SK-N-SH (cell line): Measurements from ENCODE around the gene CLEC12A. TPM values are rescaled to one million over a fixed set of nuclear protein-coding genes. Genes with fewer than 3 reads are reported as not detected.

Experiments
- CTCF ChIA-PET: fragments of 300-600, 350-600 bp; formaldehyde crosslinking; extraction: SDS; loops from one replicate; lab custom pipeline; 2021; lab: Yijun Ruan, JAX
- POLR2A ChIA-PET: fragments of 350-600 bp; sonication (Branson Sonifier 250); formaldehyde crosslinking; extraction: SDS; loops from one replicate; lab custom pipeline; 2020; ENCODE audit warnings: antibody characterized with exemption, inconsistent platforms; lab: Yijun Ruan, JAX
- DNase-seq: peaks from one replicate; pipeline ENCODE4 v3.0.0; 2012
- H2AFZ ChIP-seq: fragments of 200-600 bp; sonication (generic); 2 replicates; pipeline ENCODE4 v1.8.1; 2016; ENCODE audit warnings: antibody characterized with exemption, mild to moderate bottlenecking, low read depth
- H3F3A ChIP-seq: fragments of 200-600 bp; sonication (generic); replicated peaks from 2 replicates; pipeline ENCODE3; 2016; ENCODE audit warnings: antibody characterized with exemption, mild to moderate bottlenecking; ENCODE audit not compliant: insufficient read depth
- H3K27ac ChIP-seq, 2 experiments: fragments of 200-500 bp in 1 of 2; fragments of 200-600 bp in 1 of 2; sonication (Bioruptor generic) in 1 of 2; sonication (generic), shearing (Covaris generic) in 1 of 2; 2 replicates each; pipeline versions ENCODE4 v1.5.1 to v1.6.1; 2014 to 2016; ENCODE audit warnings: low read depth in 2 of 2, inconsistent platforms in 1 of 2, low read length in 1 of 2, mild to moderate bottlenecking in 1 of 2, mixed read lengths in 1 of 2
- H3K27me3 ChIP-seq: fragments of 200-600 bp; sonication (generic), shearing (Covaris generic); 2 replicates; pipeline ENCODE4 v1.6.1; 2016; ENCODE audit warnings: mixed run types; ENCODE audit not compliant: insufficient read depth
- H3K36me3 ChIP-seq, 2 experiments: fragments of 200-500 bp in 1 of 2; fragments of 200-600 bp in 1 of 2; sonication (Bioruptor generic) in 1 of 2; sonication (generic) in 1 of 2; replicated peaks in 1 of 2; 2 replicates each; pipeline versions ENCODE3 to v1.5.1; 2014 to 2016; ENCODE audit warnings: low read length in 1 of 2, mild to moderate bottlenecking in 1 of 2; ENCODE audit not compliant: insufficient read depth in 2 of 2, control insufficient read depth in 1 of 2
- H3K4me1 ChIP-seq, 2 experiments: fragments of 200-500 bp in 1 of 2; fragments of 200-600 bp in 1 of 2; sonication (Bioruptor generic) in 1 of 2; sonication (generic), shearing (Covaris generic) in 1 of 2; 2 replicates each; pipeline versions ENCODE4 v1.5.1 to v1.6.1; 2014 to 2016; ENCODE audit warnings: low read depth in 1 of 2, low read length in 1 of 2, mixed run types in 1 of 2; ENCODE audit not compliant: insufficient read depth in 2 of 2, control insufficient read depth in 1 of 2
- H3K4me2 ChIP-seq: fragments of 200-600 bp; sonication (generic), shearing (Covaris generic); 2 replicates; pipeline ENCODE4 v1.6.1; 2017; ENCODE audit warnings: mixed run types
- H3K4me3 ChIP-seq, 2 experiments: fragments of 200-500 bp in 1 of 2; fragments of 200-600 bp in 1 of 2; sonication (Bioruptor generic) in 1 of 2; sonication (generic), shearing (Covaris generic) in 1 of 2; 2 replicates each; pipeline versions ENCODE4 v1.5.1 to v1.8.1; 2014 to 2016; ENCODE audit warnings: low read depth in 2 of 2, inconsistent platforms in 1 of 2, low read length in 1 of 2, mild to moderate bottlenecking in 1 of 2, mixed read lengths in 1 of 2, moderate library complexity in 1 of 2
- H3K79me2 ChIP-seq: fragments of 200-600 bp; sonication (generic); 2 replicates; pipeline ENCODE4 v1.8.1; 2017; ENCODE audit warnings: mild to moderate bottlenecking; ENCODE audit not compliant: insufficient read depth
- H3K9ac ChIP-seq: fragments of 200-600 bp; sonication (generic); 2 replicates; pipeline ENCODE4 v1.6.1; 2017; ENCODE audit warnings: mixed run types
- H3K9me2 ChIP-seq: fragments of 200-600 bp; sonication (generic); 2 replicates; pipeline ENCODE4 v1.6.1; 2017; ENCODE audit warnings: mixed run types
- H3K9me3 ChIP-seq: fragments of 200-600 bp; sonication (generic); 2 replicates; pipeline ENCODE4 v1.6.1; 2017; ENCODE audit warnings: mixed run types, mild to moderate bottlenecking, moderate library complexity
- H4K20me1 ChIP-seq: fragments of 200-600 bp; sonication (generic); 2 replicates; pipeline ENCODE4 v1.6.1; 2017; ENCODE audit warnings: mild to moderate bottlenecking, mixed run types; ENCODE audit not compliant: insufficient read depth
- CHD2 ChIP-seq: fragments of 150-350 bp; IDR thresholded peaks from 2 replicates; pipeline ENCODE4 v1.6.1; 2018; ENCODE audit warnings: low read length; ENCODE audit not compliant: partially characterized antibody
- ELF1 ChIP-seq: IDR thresholded peaks from 2 replicates; pipeline ENCODE4 v1.4.0; 2012
- EZH2phosphoT487 ChIP-seq: fragments of 200-600 bp; sonication (generic); IDR thresholded peaks from 2 replicates; pipeline ENCODE4 v1.6.1; 2017; ENCODE audit warnings: low read depth, mixed run types, mild to moderate bottlenecking, antibody characterized with exemption, moderate library complexity, borderline replicate concordance
- FOSL2 ChIP-seq: IDR thresholded peaks from 2 replicates; pipeline ENCODE4 v1.4.0; 2012; ENCODE audit warnings: low read depth, mild to moderate bottlenecking, moderate library complexity, borderline replicate concordance
- FOXM1 ChIP-seq: IDR thresholded peaks from 2 replicates; pipeline ENCODE4 v1.4.0; 2012; ENCODE audit warnings: low read depth, mild to moderate bottlenecking
- GABPA ChIP-seq: IDR thresholded peaks from 2 replicates; pipeline ENCODE4 v1.4.0; 2012; ENCODE audit warnings: low read depth, mild to moderate bottlenecking
- GATA2 ChIP-seq: sonication (generic); formaldehyde crosslinking; IDR thresholded peaks from 2 replicates; pipeline ENCODE4 v1.5.0; 2020; ENCODE audit warnings: mild to moderate bottlenecking, missing genetic modification reagents
- MEF2A ChIP-seq: IDR thresholded peaks from 2 replicates; pipeline ENCODE4 v1.4.0; 2012; ENCODE audit warnings: low read depth, borderline replicate concordance
- POLR2AphosphoS5 ChIP-seq: IDR thresholded peaks from 2 replicates; pipeline ENCODE4 v1.6.1; 2012; ENCODE audit warnings: low read depth, low read length
- RCOR1 ChIP-seq: fragments of 150-350 bp; IDR thresholded peaks from 2 replicates; pipeline ENCODE4 v1.6.1; 2017; ENCODE audit warnings: antibody characterized with exemption, low read length
- SIN3A ChIP-seq: IDR thresholded peaks from 2 replicates; pipeline ENCODE4 v1.6.1; 2012; ENCODE audit warnings: low read depth, mild to moderate bottlenecking, low read length, moderate library complexity, borderline replicate concordance
- YY1 ChIP-seq: IDR thresholded peaks from 2 replicates; pipeline ENCODE4 v1.4.0; 2012; ENCODE audit warnings: low read depth, mild to moderate bottlenecking
- WGBS: methylation state at CpG from one replicate; pipeline ENCODE4 v1.1.6; 2017; ENCODE audit warnings: low lambda C conversion rate; 5-methylcytosine and 5-hydroxymethylcytosine counted together
- polyA plus RNA-seq, 3 experiments: library from polyadenylated mRNA; depleted of rRNA; stranded (reverse); fragments of >200 nt; gene quantifications; 2 replicates each; pipeline ENCODE4 v1.2.3, GENCODE V29; 2012
- TF ChIP-seq, protein P1 (sequence below): IDR thresholded peaks from 2 replicates; pipeline ENCODE4 v1.6.1; 2012; ENCODE audit warnings: mild to moderate bottlenecking, low read depth, low read length, moderate library complexity
- TF ChIP-seq, protein P2 (sequence below): IDR thresholded peaks from 2 replicates; pipeline ENCODE4 v1.4.0; 2012; ENCODE audit warnings: low read depth, borderline replicate concordance

CLEC12A gene
- polyA plus RNA-seq, 1 of the 3 experiments (the other 2 are of a cell fraction): not detected

DNA sequence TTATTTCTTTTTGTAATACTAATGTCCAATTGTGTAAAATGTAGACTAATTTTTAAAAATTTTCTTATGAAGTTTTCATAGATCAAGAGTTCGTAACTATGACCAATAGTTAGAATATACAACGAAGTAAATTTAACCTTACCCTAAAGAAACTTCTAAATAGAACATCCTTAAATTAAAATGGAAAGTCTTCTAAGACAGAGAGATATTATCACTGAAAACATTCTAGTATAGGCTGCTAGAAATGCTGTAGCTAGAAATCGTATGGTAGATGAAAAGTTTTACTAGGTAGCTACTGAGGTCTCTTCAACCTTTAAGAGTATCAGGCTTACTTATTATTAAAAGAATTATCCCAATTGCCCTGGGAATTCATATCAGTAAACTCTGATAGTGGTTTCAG is 40.0 kb upstream of the CLEC12A start (continued):
- TF ChIP-seq, protein P1, sequence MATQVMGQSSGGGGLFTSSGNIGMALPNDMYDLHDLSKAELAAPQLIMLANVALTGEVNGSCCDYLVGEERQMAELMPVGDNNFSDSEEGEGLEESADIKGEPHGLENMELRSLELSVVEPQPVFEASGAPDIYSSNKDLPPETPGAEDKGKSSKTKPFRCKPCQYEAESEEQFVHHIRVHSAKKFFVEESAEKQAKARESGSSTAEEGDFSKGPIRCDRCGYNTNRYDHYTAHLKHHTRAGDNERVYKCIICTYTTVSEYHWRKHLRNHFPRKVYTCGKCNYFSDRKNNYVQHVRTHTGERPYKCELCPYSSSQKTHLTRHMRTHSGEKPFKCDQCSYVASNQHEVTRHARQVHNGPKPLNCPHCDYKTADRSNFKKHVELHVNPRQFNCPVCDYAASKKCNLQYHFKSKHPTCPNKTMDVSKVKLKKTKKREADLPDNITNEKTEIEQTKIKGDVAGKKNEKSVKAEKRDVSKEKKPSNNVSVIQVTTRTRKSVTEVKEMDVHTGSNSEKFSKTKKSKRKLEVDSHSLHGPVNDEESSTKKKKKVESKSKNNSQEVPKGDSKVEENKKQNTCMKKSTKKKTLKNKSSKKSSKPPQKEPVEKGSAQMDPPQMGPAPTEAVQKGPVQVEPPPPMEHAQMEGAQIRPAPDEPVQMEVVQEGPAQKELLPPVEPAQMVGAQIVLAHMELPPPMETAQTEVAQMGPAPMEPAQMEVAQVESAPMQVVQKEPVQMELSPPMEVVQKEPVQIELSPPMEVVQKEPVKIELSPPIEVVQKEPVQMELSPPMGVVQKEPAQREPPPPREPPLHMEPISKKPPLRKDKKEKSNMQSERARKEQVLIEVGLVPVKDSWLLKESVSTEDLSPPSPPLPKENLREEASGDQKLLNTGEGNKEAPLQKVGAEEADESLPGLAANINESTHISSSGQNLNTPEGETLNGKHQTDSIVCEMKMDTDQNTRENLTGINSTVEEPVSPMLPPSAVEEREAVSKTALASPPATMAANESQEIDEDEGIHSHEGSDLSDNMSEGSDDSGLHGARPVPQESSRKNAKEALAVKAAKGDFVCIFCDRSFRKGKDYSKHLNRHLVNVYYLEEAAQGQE: no peak
- no peak for TF ChIP-seq EZH2phosphoT487
- TF ChIP-seq, protein P2, sequence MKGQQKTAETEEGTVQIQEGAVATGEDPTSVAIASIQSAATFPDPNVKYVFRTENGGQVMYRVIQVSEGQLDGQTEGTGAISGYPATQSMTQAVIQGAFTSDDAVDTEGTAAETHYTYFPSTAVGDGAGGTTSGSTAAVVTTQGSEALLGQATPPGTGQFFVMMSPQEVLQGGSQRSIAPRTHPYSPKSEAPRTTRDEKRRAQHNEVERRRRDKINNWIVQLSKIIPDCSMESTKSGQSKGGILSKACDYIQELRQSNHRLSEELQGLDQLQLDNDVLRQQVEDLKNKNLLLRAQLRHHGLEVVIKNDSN: no peak
- TF ChIP-seq RCOR1: no peak
- TF ChIP-seq FOSL2: no peak
- no peak for TF ChIP-seq GABPA
- no peak for TF ChIP-seq MEF2A
- no peak for TF ChIP-seq YY1
- no peak for TF ChIP-seq POLR2AphosphoS5
- no peak for TF ChIP-seq FOXM1
- TF ChIP-seq GATA2 (CRISPR knock-in tag): no peak
- TF ChIP-seq, all 33 proteins: peak for 0

DNA sequence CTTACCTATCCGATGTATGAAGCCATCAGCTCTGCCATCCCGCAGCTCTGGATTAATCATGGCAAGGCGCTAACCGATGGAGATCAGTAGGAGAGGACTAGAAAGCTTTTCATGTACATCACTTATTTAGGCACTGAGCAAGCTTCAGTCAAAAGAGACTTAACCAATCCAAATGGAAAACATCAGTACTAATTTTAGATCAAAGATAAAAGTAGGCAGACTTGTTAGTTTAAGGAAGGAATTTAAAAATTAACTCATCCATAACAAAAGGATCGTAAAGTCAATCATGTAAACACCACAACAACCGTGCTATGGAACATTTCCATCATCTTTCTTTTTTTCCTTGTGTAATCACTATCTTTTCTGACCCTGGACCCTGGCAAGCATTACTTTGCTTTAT is 38.9 kb upstream of the CLEC12A start, which contains the start of gene CLEC2A:
CLEC2A (minus strand) TSS at position 101 of the 400 bp plus-strand sequence; CDS start at position 60, 41 bp downstream.
- no peak within 1 kb of the TSS for H3K4me2 ChIP-seq
- no peak for DNase-seq
- H3K4me3 ChIP-seq: no peak within 1 kb of the TSS
- H3F3A ChIP-seq: no peaks in the 10 kb centered on the region
- TF ChIP-seq GABPA (no peak), YY1 (no peak), SIN3A (no peak), ELF1 (no peak), CHD2 (no peak)
- no peak within 1 kb of the TSS for H2AFZ ChIP-seq
- H3K4me1 ChIP-seq: no peaks in the 10 kb centered on the region
- ChIA-PET POLR2A (no interaction called here), CTCF (no interaction called here)
- H4K20me1 ChIP-seq: no peaks in the 10 kb centered on the region
- peaks cover 30% of the 10 kb centered on the region; the same call in 1 of the 2 replicates for H3K27me3 ChIP-seq
- 10% methylated on average over 6 of the region's 6 CpGs for WGBS
- no peaks in the 10 kb centered on the region for H3K9me2 ChIP-seq
- H3K9ac ChIP-seq: no peak within 1 kb of the TSS
- no peaks in the 10 kb centered on the region for H3K36me3 ChIP-seq
- no peaks in the 10 kb centered on the region for H3K79me2 ChIP-seq
- H3K9me3 ChIP-seq: no peaks in the 10 kb centered on the region
- no peak within 1 kb of the TSS for H3K27ac ChIP-seq
